Head of caudate nucleus (tissue), 42 donors: ENCODE results near the gene STXBP2.

ENCODE experiments used
- DNase-seq, 42 donors: peaks; one replicate each; pipeline versions ENCODE4 v3.0.0 to v3.0.0-alpha.2; 2020 to 2021; ENCODE audit warnings: mixed read lengths in 7 of 42
- intact Hi-C: fragments of 100-400 bp; cut with DNase I; formaldehyde crosslinking; loops from one replicate; pipeline ENCODE4 v1.15.0; 2022

STXBP2 gene

GRCh38 chr19:7690779-7691258 is 53.9 kb downstream of the STXBP2 start:
- intact Hi-C loops, result no loop called here

GRCh38 chr19:7691497-7691896 is 54.6 kb downstream of the STXBP2 start:
- DNase-seq, result no peak
- intact Hi-C loops, result no loop called here

More at GRCh38 chr19:7690779-7691258, 53.9 kb downstream of the STXBP2 start:
- no peak for DNase-seq

- no peak for DNase-seq
- intact Hi-C loops, result no loop called here
Measured at GRCh38 chr19:7692417-7693088, 55.6 kb downstream of the STXBP2 start.

- no peak for DNase-seq
- intact Hi-C loops, result no loop called here
Measured at GRCh38 chr19:7694499-7694898, 57.6 kb downstream of the STXBP2 start.
